Suprapubic skin (tissue), 4 donors: ENCODE data around the gene MCTP2.

ENCODE experiments used
- EP300 ChIP-seq: sonication (generic); formaldehyde crosslinking; IDR thresholded peaks from one replicate; pipeline ENCODE4 v1.6.1; 2017; ENCODE audit warnings: antibody characterized with exemption
- POLR2A ChIP-seq, 2 donors: fragments of 450-650 bp; IDR thresholded peaks; one replicate each; pipeline ENCODE4 v1.6.1; 2017; ENCODE audit warnings: antibody characterized with exemption in 2 of 2, mild to moderate bottlenecking in 2 of 2, moderate library complexity in 2 of 2
- POLR2AphosphoS5 ChIP-seq, 3 donors: sonication (generic); formaldehyde crosslinking; IDR thresholded peaks; one replicate each; pipeline ENCODE4 v1.6.1; 2017; ENCODE audit warnings: antibody characterized with exemption in 3 of 3
- TF ChIP-seq, protein P1 (sequence below), 2 donors: fragments of 200-600 bp in 1 of 2; fragments of 450-650 bp in 1 of 2; sonication (generic) in 1 of 2; IDR thresholded peaks; one replicate each; pipeline ENCODE4 v1.5.1; 2016 to 2019; ENCODE audit warnings: antibody characterized with exemption in 2 of 2, mild to moderate bottlenecking in 1 of 2, moderate library complexity in 1 of 2

DNA sequence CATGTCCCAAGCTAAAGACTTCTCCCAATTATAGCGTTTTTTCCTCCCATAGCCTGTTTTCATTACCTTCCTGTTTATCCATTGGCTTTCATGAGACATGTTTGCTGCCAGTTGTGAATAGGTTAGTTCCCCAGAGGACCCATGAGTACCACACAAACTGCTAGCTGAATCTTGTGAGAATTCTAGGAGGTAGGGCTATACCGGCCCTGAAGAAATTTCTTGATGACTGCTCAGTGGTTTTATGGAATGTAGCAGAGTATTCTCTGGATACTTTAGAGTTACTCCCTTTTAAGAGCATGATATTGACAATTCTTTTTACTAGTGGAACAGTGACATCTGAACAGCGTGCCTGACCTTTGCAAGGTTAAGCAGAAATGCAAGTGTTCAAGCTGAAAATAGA, 210.4 kb downstream of the MCTP2 start:
- TF ChIP-seq, protein P1, sequence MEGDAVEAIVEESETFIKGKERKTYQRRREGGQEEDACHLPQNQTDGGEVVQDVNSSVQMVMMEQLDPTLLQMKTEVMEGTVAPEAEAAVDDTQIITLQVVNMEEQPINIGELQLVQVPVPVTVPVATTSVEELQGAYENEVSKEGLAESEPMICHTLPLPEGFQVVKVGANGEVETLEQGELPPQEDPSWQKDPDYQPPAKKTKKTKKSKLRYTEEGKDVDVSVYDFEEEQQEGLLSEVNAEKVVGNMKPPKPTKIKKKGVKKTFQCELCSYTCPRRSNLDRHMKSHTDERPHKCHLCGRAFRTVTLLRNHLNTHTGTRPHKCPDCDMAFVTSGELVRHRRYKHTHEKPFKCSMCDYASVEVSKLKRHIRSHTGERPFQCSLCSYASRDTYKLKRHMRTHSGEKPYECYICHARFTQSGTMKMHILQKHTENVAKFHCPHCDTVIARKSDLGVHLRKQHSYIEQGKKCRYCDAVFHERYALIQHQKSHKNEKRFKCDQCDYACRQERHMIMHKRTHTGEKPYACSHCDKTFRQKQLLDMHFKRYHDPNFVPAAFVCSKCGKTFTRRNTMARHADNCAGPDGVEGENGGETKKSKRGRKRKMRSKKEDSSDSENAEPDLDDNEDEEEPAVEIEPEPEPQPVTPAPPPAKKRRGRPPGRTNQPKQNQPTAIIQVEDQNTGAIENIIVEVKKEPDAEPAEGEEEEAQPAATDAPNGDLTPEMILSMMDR (IDR thresholded peaks at IDR 0.05) = no peak
- no peak for TF ChIP-seq POLR2AphosphoS5 (IDR thresholded peaks at IDR 0.05)
- TF ChIP-seq EP300 = no peak
- no peak for TF ChIP-seq POLR2A (IDR thresholded peaks at IDR 0.05)
